NCI-H1436 treated with DMSO at 0.1 percent for 48 hours (cell line): ENCODE data around the gene SRSF7.

ENCODE experiments used
- DNase-seq: peaks from one replicate; lab custom pipeline; 2025; lab: John Stamatoyannopoulos, UW

The SRSF7 gene

GRCh38 chr2:38700881-38701458, 50.2 kb downstream of the SRSF7 start:
- DNase-seq = no peak

- no peak for DNase-seq
Measured at GRCh38 chr2:38700113-38700785, 50.9 kb downstream of the SRSF7 start.

- DNase-seq = no peak
Measured at GRCh38 chr2:38698467-38699003, 52.6 kb downstream of the SRSF7 start.

GRCh38 chr2:38697116-38697840, 53.9 kb downstream of the SRSF7 start:
- DNase-seq = no peak
